ENCODE measurements around the gene KIF2C. TPM values are rescaled to one million over a fixed set of nuclear protein-coding genes. Genes with fewer than 3 reads are reported as not detected.

Gene KIF2C
- total and polyA plus RNA-seq, 9 of the 15 experiments (the other 6 are each of a cell fraction or from before 2014, with no cell fraction given): 84.9 to 226 (median 169) TPM

GRCh38 chr1:44695671-44696070 is 44.0 kb upstream of the KIF2C start:
- Histone ChIP-seq H3K9me3 (replicated peaks; ENCODE audit: control insufficient read depth, insufficient read depth, low read depth, low read length) (no peaks in the 10 kb centered on the region), H4K20me1 (replicated peaks; ENCODE audit: control insufficient read depth, insufficient read depth, low read length) (no peaks in the 10 kb centered on the region), H3K27ac (ENCODE audit: extremely low read depth, low read depth, low read length) (no peak overlapping the region), H3K36me3 (ENCODE audit: control insufficient read depth, insufficient read depth, low read length) (no peaks in the 10 kb centered on the region), H3K4me3 (no peak overlapping the region), H3K9me1 (ENCODE audit: control insufficient read depth, insufficient read depth, low read length) (no peaks in the 10 kb centered on the region), H3K4me1 (replicated peaks in 1 of 2; ENCODE audit: control insufficient read depth in 2 of 2, insufficient read depth in 2 of 2, low read length in 2 of 2) (no peaks in the 10 kb centered on the region), H3K27me3 (ENCODE audit: control insufficient read depth in 2 of 2, insufficient read depth in 2 of 2, low read length in 2 of 2) (peaks cover 11 to 26% of the 10 kb centered on the region in 2 experiments; a peak in 4 of 5 replicates), H3K79me2 (ENCODE audit: control insufficient read depth, insufficient read depth, low read length) (no peaks in the 10 kb centered on the region), H2AFZ (ENCODE audit: low read depth, low read length) (no peak overlapping the region), H3K9ac (ENCODE audit: insufficient read depth in 1 of 2, low read depth in 2 of 2, low read length in 2 of 2) (no peak overlapping the region), H3K4me2 (ENCODE audit: insufficient read depth, low read length) (no peak overlapping the region)
- no TSS peak for BruUV-seq (replicated peaks)
- DNase-seq (ENCODE audit: extremely low read depth in 1 of 4, low spot score in 3 of 4) (no peak), ATAC-seq (no peak), FAIRE-seq (no peak)
- intact Hi-C loops (cut with micrococcal nuclease) (no loop called here), in situ Hi-C loops (cut with MboI) (no loop called here)
- TF ChIP-seq HNRNPK (IDR thresholded peaks at IDR 0.05; ENCODE audit: low read depth, low read length, poor library complexity, severe bottlenecking): no peak
- no peak for TF ChIP-seq UBTF (IDR thresholded peaks at IDR 0.05; ENCODE audit: borderline replicate concordance in 1 of 2, low read depth in 2 of 2, low read length in 2 of 2)
- TF ChIP-seq MCM5 (IDR thresholded peaks at IDR 0.05; ENCODE audit: low read depth): no peak
- no peak for TF ChIP-seq SRSF1 (IDR thresholded peaks at IDR 0.05; ENCODE audit: low read depth, low read length)
- no peak for TF ChIP-seq U2AF2 (optimal IDR thresholded peaks at IDR 0.05; ENCODE audit: low read depth, low read length)
- no peak for TF ChIP-seq ELK3 (CRISPR knock-in tag; IDR thresholded peaks at IDR 0.05)
- TF ChIP-seq ZNF121 (CRISPR knock-in tag; conservative IDR thresholded peaks at IDR 0.05): peak; percentile 70
- no peak for TF ChIP-seq DACH1 (IDR thresholded peaks at IDR 0.05; ENCODE audit: partially characterized antibody)
- ChIA-PET CTCF (ENCODE audit: low intra/inter-chr PET ratio) (no interaction called here), POLR2A (interaction anchor here (0.6 to 3.7 kb wide), 5 partner anchors 11 to 139 kb away, joined by 3 to 28 read pairs (median 5); no protein-coding TSS in a partner anchor)
- WGBS (ENCODE audit: insufficient coverage, low coverage, missing lambda C conversion rate): 15% methylated on average over 4 of the region's 4 CpGs

Data from K562 (cell line).